Measurements from ENCODE around the gene VEGFA.

VEGFA gene

GRCh38 chr6:43737272-43738081 is 32.5 kb upstream of the VEGFA start:
- H2BK5ac ChIP-seq (ENCODE audit: low read depth, low read length, poor library complexity): no peak overlapping the region
- no peaks in the 10 kb centered on the region for H3K27me3 ChIP-seq (ENCODE audit: insufficient read depth, low read length)
- H3K79me1 ChIP-seq (ENCODE audit: low read length): no peaks in the 10 kb centered on the region
- peaks cover 0 to 3% of the 10 kb centered on the region in 2 experiments for H3K4me1 ChIP-seq (ENCODE audit: control insufficient read depth in 1 of 2, insufficient read depth in 2 of 2, low read length in 2 of 2)
- no peak overlapping the region for H3K23ac ChIP-seq (ENCODE audit: low read length)
- H3K79me2 ChIP-seq (ENCODE audit: control insufficient read depth, insufficient read depth, low read length, poor library complexity): no peaks in the 10 kb centered on the region
- no peak overlapping the region for H3K18ac ChIP-seq (ENCODE audit: low read length)
- H3K9ac ChIP-seq (ENCODE audit: low read length): no peak overlapping the region
- no peak overlapping the region for H2BK120ac ChIP-seq (ENCODE audit: insufficient read depth, low read length, poor library complexity)
- no peak overlapping the region for H2BK12ac ChIP-seq (ENCODE audit: low read length)
- no peak overlapping the region for H3K27ac ChIP-seq (ENCODE audit: low read depth, low read length)
- H3K4me3 ChIP-seq (ENCODE audit: low read depth, low read length): peak overlapping the region; percentile 59
- no peaks in the 10 kb centered on the region for H3K36me3 ChIP-seq (ENCODE audit: control insufficient read depth in 1 of 2, insufficient read depth in 2 of 2, low read length in 2 of 2)
- DNase-seq: no peak
- no peak overlapping the region for H2AK5ac ChIP-seq (ENCODE audit: low read length)
- H2AFZ ChIP-seq (ENCODE audit: insufficient read depth, low read length, poor library complexity): no peak overlapping the region
- H4K8ac ChIP-seq (ENCODE audit: low read depth, low read length): no peak overlapping the region
- H4K12ac ChIP-seq (ENCODE audit: low read depth, low read length): no peak overlapping the region
- no peak overlapping the region for H3K4me2 ChIP-seq (ENCODE audit: low read length)
- H4K91ac ChIP-seq (ENCODE audit: low read depth, low read length): no peak overlapping the region
- no peak overlapping the region for H3K14ac ChIP-seq (ENCODE audit: low read length)
- no peak overlapping the region for H3K4ac ChIP-seq (ENCODE audit: low read depth, low read length)
- no CpG with 5 or more reads among the region's 15 CpGs for WGBS (ENCODE audit: extremely low coverage, insufficient coverage, insufficient read length)
- peaks cover 8% of the 10 kb centered on the region for H3K9me3 ChIP-seq (ENCODE audit: insufficient read depth, low read depth, low read length)

- no peak overlapping the region for H3K9ac ChIP-seq (ENCODE audit: low read length)
- H3K9me3 ChIP-seq (ENCODE audit: insufficient read depth, low read depth, low read length): peaks cover 8% of the 10 kb centered on the region
- H3K36me3 ChIP-seq (ENCODE audit: control insufficient read depth in 1 of 2, insufficient read depth in 2 of 2, low read length in 2 of 2): no peaks in the 10 kb centered on the region
- H2BK5ac ChIP-seq (ENCODE audit: low read depth, low read length, poor library complexity): no peak overlapping the region
- H3K4ac ChIP-seq (ENCODE audit: low read depth, low read length): no peak overlapping the region
- H4K8ac ChIP-seq (ENCODE audit: low read depth, low read length): no peak overlapping the region
- no peak overlapping the region for H2BK120ac ChIP-seq (ENCODE audit: insufficient read depth, low read length, poor library complexity)
- no peak overlapping the region for H4K12ac ChIP-seq (ENCODE audit: low read depth, low read length)
- no CpG with 5 or more reads among the region's 3 CpGs for WGBS (ENCODE audit: extremely low coverage, insufficient coverage, insufficient read length)
- no peak overlapping the region for H3K27ac ChIP-seq (ENCODE audit: low read depth, low read length)
- H3K4me3 ChIP-seq (ENCODE audit: low read depth, low read length): peak overlapping the region; percentile 59
- no peak overlapping the region for H2BK12ac ChIP-seq (ENCODE audit: low read length)
- no peak overlapping the region for H4K91ac ChIP-seq (ENCODE audit: low read depth, low read length)
- H3K79me1 ChIP-seq (ENCODE audit: low read length): no peaks in the 10 kb centered on the region
- H2AK5ac ChIP-seq (ENCODE audit: low read length): no peak overlapping the region
- no peak for DNase-seq
- no peak overlapping the region for H3K23ac ChIP-seq (ENCODE audit: low read length)
- no peaks in the 10 kb centered on the region for H3K27me3 ChIP-seq (ENCODE audit: insufficient read depth, low read length)
- H3K14ac ChIP-seq (ENCODE audit: low read length): no peak overlapping the region
- H3K4me1 ChIP-seq (ENCODE audit: control insufficient read depth in 1 of 2, insufficient read depth in 2 of 2, low read length in 2 of 2): peaks cover 0 to 3% of the 10 kb centered on the region in 2 experiments
- H3K4me2 ChIP-seq (ENCODE audit: low read length): no peak overlapping the region
- no peak overlapping the region for H2AFZ ChIP-seq (ENCODE audit: insufficient read depth, low read length, poor library complexity)
- no peaks in the 10 kb centered on the region for H3K79me2 ChIP-seq (ENCODE audit: control insufficient read depth, insufficient read depth, low read length, poor library complexity)
- H3K18ac ChIP-seq (ENCODE audit: low read length): no peak overlapping the region
These were observed 31.7 kb upstream of the VEGFA start for GRCh38 chr6:43738267-43738676.

GRCh38 chr6:43738877-43739641 is 31.0 kb upstream of the VEGFA start:
- H4K8ac ChIP-seq (ENCODE audit: low read depth, low read length): no peak overlapping the region

GRCh38 chr6:43739642-43740091 is 30.3 kb upstream of the VEGFA start:
- Histone ChIP-seq H2AK5ac (ENCODE audit: low read length) (no peak overlapping the region), H2BK120ac (ENCODE audit: insufficient read depth, low read length, poor library complexity) (no peak overlapping the region), H3K23ac (ENCODE audit: low read length) (no peak overlapping the region), H3K4ac (ENCODE audit: low read depth, low read length) (no peak overlapping the region), H3K9ac (ENCODE audit: low read length) (no peak overlapping the region), H3K18ac (ENCODE audit: low read length) (no peak overlapping the region), H3K27me3 (ENCODE audit: insufficient read depth, low read length) (no peaks in the 10 kb centered on the region), H3K27ac (ENCODE audit: low read depth, low read length) (no peak overlapping the region), H3K14ac (ENCODE audit: low read length) (no peak overlapping the region), H4K8ac (ENCODE audit: low read depth, low read length) (no peak overlapping the region), H3K4me3 (ENCODE audit: low read depth, low read length) (no peak overlapping the region), H2BK5ac (ENCODE audit: low read depth, low read length, poor library complexity) (no peak overlapping the region), H3K36me3 (ENCODE audit: control insufficient read depth in 1 of 2, insufficient read depth in 2 of 2, low read length in 2 of 2) (no peaks in the 10 kb centered on the region), H3K79me2 (ENCODE audit: control insufficient read depth, insufficient read depth, low read length, poor library complexity) (no peaks in the 10 kb centered on the region), H3K4me2 (ENCODE audit: low read length) (no peak overlapping the region), H2BK12ac (ENCODE audit: low read length) (no peak overlapping the region), H3K9me3 (ENCODE audit: insufficient read depth, low read depth, low read length) (peaks cover 8% of the 10 kb centered on the region), H3K4me1 (ENCODE audit: control insufficient read depth in 1 of 2, insufficient read depth in 2 of 2, low read length in 2 of 2) (peaks cover 0 to 3% of the 10 kb centered on the region in 2 experiments), H3K79me1 (ENCODE audit: low read length) (no peaks in the 10 kb centered on the region), H4K12ac (ENCODE audit: low read depth, low read length) (no peak overlapping the region), H2AFZ (ENCODE audit: insufficient read depth, low read length, poor library complexity) (no peak overlapping the region), H4K91ac (ENCODE audit: low read depth, low read length) (no peak overlapping the region)
- no CpG with 5 or more reads among the region's 4 CpGs for WGBS (ENCODE audit: extremely low coverage, insufficient coverage, insufficient read length)
- peak in 1 of 2 donors; percentile 9 for DNase-seq

More at GRCh38 chr6:43738877-43739641, 31.0 kb upstream of the VEGFA start:
- Histone ChIP-seq H3K4me1 (ENCODE audit: control insufficient read depth in 1 of 2, insufficient read depth in 2 of 2, low read length in 2 of 2) (peaks cover 0 to 3% of the 10 kb centered on the region in 2 experiments), H2BK5ac (ENCODE audit: low read depth, low read length, poor library complexity) (no peak overlapping the region), H2BK120ac (ENCODE audit: insufficient read depth, low read length, poor library complexity) (no peak overlapping the region), H4K12ac (ENCODE audit: low read depth, low read length) (no peak overlapping the region), H3K14ac (ENCODE audit: low read length) (no peak overlapping the region), H3K27me3 (ENCODE audit: insufficient read depth, low read length) (no peaks in the 10 kb centered on the region), H3K18ac (ENCODE audit: low read length) (no peak overlapping the region), H2AFZ (ENCODE audit: insufficient read depth, low read length, poor library complexity) (no peak overlapping the region), H2AK5ac (ENCODE audit: low read length) (no peak overlapping the region), H3K4ac (ENCODE audit: low read depth, low read length) (no peak overlapping the region), H4K91ac (ENCODE audit: low read depth, low read length) (no peak overlapping the region), H3K9ac (ENCODE audit: low read length) (no peak overlapping the region), H2BK12ac (ENCODE audit: low read length) (no peak overlapping the region), H3K36me3 (ENCODE audit: control insufficient read depth in 1 of 2, insufficient read depth in 2 of 2, low read length in 2 of 2) (no peaks in the 10 kb centered on the region), H3K23ac (ENCODE audit: low read length) (no peak overlapping the region), H3K4me2 (ENCODE audit: low read length) (no peak overlapping the region), H3K79me1 (ENCODE audit: low read length) (no peaks in the 10 kb centered on the region), H3K9me3 (ENCODE audit: insufficient read depth, low read depth, low read length) (peaks cover 8% of the 10 kb centered on the region), H3K79me2 (ENCODE audit: control insufficient read depth, insufficient read depth, low read length, poor library complexity) (no peaks in the 10 kb centered on the region), H3K27ac (ENCODE audit: low read depth, low read length) (no peak overlapping the region), H3K4me3 (ENCODE audit: low read depth, low read length) (no peak overlapping the region)
- no CpG with 5 or more reads among the region's 11 CpGs for WGBS (ENCODE audit: extremely low coverage, insufficient coverage, insufficient read length)
- DNase-seq: no peak

All from trophoblast cell (in vitro differentiated cells and primary cell).